ENCODE measurements around the gene CHRNA9.
"Not testable (repeated sequence)": the region's sequence is repeated elsewhere in the genome, so short reads cannot be mapped to it uniquely, and the experiment has no call there.

Gene CHRNA9

DNA sequence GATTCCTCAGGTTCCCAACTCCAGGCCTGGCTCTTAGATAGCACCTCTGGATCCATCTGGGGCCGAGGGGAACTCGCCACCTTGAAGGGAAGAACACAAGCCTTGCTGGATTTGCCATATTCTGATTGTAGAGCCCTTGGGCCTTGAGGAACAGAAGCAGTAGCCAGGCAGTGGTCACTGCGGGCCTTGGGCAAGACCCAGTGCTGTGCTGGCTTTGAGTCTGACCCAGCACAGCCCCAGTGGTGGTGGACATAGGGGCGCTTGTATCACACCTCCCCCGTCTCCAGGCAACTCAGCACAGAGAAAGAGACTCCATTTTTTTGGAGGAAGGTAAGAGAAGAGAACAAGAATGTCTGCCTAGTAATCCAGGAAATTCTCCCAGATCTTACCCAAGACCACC, 45.5 kb downstream of the CHRNA9 start:
- DNase-seq (ENCODE audit: low spot score) = no peak

DNA sequence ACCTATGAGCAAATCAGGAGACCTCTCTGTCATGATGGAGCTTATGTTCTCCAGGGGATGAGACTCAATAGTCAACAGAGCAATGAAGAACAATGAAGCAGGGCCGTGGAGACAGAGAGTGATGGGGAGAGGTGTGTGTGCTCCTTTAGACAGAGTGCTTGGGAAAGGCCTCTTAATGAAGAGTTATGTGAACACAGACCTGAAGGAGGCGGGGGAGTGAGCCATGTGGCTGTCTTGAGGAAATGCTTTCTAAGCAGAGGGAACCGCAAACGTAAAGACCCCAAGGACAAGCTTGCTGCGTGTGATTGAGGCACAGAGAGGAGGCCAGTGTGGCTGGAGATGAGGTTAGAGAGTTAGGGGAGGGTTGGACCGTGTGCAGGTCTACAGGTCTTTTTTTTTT, 53.1 kb downstream of the CHRNA9 start:
- DNase-seq (ENCODE audit: low spot score) = no peak

DNA sequence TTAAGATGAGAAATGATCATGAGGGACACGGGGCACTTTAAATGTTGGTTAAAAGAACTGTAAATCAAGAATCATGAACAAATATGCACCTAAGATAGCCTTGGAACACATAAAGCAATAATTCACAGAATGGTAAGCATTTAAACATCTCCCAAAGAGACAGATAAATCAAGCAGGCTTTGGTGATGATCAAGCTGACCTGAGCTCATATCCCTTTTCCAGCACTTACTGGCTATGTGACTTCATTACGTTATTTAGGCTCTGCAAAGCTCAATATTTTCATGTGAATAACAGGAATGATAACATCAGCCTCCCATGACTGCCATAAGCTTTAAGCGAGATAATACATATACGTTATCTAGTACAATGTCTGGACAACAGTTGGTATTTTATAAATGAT, 54.9 kb downstream of the CHRNA9 start:
- no peak for DNase-seq (ENCODE audit: low spot score)

DNA sequence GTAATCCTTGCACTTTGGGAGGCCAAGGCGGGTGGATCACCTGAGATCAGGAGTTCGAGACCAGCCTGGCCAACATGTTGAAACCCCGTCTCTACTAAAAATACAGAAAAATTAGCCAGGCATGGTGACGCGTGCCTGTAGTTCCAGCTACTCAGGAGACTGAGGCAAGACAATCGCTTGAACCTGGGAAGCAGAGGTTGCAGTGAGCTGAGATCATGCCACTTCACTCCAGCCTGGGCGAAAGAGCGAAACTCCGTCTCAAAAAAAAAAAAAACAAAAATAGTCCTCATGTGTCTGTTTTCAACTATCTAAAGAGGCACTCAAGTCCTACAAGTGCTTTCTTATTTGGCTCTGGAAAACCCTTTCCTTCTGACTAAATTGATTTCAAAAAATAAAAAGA, 57.1 kb downstream of the CHRNA9 start:
- not testable (repeated sequence) for DNase-seq (ENCODE audit: low spot score)

DNA sequence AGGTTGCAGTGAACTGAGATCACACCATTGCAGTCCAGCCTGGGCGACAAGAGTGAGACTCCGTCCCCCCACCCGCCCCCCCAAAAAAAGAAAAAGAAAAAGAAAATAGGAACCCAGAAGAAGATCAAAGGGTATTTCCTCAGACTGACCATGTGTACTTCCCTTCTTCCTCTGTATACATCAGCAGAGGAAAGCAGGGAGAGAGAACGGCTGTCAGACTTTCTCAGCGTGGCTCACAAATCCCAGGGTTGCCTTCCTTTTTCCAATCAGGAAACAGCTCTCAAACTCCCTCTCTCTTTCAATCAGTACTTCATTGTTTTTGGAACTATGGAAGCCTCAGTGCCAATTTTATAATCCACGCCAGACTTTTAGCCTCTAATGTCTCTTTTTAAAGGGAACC, 59.1 kb downstream of the CHRNA9 start:
- no peak for DNase-seq (ENCODE audit: low spot score)

DNA sequence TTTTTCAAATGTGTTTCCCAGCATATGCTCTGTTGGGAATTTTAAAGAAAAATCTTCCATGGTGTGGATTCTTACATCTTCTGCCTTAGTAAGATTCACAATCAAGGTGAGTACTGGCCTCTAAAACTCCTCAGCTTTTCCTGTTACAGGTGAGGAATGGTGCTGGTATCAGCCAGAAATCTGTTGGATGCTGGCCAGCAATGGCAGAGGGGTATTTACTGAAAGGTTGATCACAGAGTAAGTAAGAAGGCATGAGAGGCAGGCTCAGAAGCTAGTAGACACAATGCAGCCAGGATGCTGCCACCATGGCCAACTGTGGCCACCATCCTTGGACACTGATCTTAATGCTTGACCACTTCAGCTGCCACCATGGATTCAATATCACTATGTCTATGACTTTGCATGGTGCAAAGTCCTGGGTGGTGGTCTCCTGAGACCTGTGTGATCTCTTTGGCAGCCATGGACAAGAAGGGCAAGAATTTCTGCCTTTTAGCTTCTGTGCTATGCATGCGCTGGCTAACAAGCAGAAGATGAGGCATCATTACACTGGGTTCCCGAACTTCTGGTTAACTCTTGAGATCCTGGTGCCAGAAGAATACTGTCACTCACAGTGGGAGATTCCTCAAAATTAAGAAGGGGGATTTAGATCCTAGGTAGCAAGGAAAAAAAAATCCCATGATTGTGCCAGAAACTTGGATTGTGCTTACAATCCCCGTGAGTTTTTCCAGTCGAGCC, 60.2 kb downstream of the CHRNA9 start:
- DNase-seq (ENCODE audit: low spot score) = no peak

DNA sequence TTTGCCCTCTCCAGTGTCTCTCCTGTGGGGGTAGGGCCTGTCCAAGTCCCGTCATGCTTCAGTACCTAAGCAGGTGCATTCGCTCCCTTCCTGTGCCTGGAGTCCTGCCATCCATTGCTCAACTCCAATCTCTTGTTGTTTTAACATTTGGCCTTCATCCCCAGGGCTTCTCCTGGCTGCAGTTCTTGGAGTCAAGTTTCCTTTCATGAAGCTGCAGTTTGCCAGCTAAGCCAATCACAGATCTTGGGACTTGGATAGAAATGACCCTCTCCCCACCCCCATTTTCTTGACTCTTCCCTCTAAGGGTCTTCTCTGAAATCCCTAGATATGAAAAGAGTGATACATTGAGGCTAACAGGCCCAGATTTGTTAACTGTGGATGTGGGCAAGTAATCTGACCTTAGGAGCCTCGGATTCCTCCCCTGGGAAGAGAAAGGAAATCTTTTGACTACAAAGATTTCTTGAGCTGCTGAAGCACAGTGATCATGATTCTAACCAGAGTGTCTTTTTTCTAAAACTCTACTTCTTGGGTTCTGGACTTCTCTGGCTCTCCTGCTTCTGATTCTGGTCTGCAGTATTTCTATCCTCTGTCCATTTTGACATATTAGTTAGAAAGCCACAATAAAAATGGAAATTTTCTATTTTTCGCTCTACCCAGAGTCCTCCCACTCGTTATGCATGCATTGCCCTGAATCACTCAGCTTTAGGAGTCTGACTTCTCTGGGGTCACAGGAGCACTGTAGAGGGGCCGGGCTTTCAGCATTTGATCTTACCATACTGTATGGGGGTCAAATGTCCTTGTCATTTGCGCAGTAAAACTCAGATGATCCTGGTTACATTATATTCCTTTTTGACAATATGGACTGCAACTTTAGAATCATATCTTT, 61.0 kb downstream of the CHRNA9 start:
- DNase-seq (ENCODE audit: low spot score) = no peak

DNA sequence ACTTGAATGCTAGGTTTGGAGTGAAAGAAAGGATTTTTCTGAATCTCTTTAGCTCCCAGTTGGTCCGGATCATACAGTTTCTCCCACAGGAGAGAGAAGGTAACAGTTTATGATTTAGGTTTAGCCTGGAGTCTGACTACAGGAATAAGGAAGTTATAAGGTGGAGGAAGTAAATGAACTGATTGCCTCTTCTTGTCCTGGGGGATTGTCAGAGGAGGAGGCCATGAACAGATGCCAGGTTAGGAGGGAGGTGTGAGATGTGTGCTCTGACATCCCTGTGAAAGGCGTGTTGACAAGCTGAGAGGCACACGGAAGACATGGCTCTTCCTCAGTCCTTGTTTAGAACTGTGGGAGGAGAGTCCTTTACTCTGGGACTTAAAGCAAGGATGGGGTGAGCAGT, 64.4 kb downstream of the CHRNA9 start:
- no peak for DNase-seq (ENCODE audit: low spot score)

DNA sequence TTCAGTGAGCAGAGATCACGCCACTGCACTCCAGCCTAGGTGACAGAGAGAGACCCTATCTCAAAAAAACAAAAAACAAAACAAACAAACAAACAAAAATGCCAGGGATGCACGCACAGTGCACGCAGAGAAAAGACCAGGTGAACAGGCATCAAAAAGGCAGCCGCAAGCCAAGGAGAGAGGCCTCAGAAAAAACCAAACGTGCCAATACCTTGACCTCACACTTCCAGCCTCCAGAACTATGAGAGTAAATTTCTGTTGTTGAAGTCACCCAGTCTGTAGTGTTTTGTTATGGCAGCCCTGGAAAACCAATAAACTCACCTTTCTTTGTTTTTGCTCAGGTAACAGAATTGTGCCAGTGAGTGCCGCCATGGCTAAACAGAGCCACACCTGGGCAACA, 66.0 kb downstream of the CHRNA9 start:
- DNase-seq (ENCODE audit: low spot score) = no peak

DNA sequence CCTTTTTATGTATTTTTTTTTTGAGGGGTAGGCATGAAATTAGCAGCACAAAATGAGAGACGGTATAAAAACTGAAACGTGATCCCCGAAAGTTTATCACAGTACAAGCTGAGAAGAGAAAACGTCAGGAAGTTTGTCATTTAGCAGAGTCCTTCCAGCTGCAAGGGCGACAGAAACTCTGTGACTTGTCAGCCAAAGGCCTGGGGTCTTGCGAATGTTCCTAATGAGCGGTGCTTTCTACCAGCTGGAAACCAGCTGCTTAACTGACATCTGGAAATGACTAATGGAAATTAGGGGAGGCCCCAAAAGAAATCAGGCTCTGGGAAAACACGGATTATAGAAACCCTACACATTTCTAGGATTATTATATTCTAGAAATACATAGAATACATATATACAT, 66.5 kb downstream of the CHRNA9 start:
- DNase-seq (ENCODE audit: low spot score) = no peak

DNA sequence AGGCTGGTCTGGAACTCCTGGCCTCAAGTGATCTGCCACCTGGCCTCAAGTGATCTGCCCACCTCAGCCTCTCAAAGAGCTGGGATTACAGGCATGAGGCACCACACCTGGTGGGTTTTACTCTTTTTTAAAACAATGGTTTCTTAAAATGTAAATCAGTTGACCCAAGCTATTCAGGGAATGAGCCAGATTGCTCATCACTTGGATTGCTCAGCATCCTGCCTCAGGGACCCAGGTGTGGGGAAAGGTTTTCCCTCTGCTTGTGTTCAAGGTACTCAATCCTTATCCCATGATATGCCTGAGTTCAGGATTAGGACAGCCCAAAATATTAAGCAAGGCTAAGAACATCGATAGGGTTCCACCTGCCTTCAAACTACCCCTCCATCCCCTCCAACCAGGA, 67.4 kb downstream of the CHRNA9 start:
- DNase-seq (ENCODE audit: low spot score) = no peak

DNA sequence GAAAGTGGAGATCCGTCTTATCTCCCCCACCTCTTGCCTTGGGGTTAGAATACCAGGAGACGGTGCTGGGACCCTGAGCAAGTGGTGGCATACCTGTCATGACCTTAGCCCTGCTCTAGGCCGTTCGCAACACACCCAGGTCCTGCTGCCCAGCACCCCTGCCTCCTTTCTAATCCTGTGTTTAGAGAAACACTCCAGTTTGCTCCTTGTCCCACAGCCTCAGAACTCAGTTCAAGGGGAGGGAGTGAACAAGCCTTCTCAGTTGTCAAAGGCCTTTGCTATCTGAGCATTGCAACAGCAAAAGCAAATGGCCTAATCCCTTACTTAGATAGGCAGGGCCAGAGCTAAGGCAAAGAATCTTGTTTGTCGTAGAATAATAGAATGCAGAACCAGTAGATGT, 67.9 kb downstream of the CHRNA9 start:
- no peak for DNase-seq (ENCODE audit: low spot score)

Measured in RKO (cell line).